ENCODE data around the gene CASKIN1. TPM values are rescaled to one million over a fixed set of nuclear protein-coding genes. Genes with fewer than 3 reads are reported as not detected.

Gene CASKIN1
- total and polyA plus RNA-seq, 2 of the 8 experiments (the other 6 are each of a cell fraction or from before 2014, with no cell fraction given), result 1.2 to 6.4 TPM

- no peak overlapping the region for H3K14ac ChIP-seq (ENCODE audit: insufficient read length)
- peaks cover 3 to 40% (median 6%) of the 10 kb centered on the region in 4 experiments; a peak in 4 of 8 replicates for H3K36me3 ChIP-seq (ENCODE audit: control insufficient read depth in 2 of 4, insufficient read depth in 4 of 4, low read length in 3 of 4)
- H3K27ac ChIP-seq (ENCODE audit: low read depth, low read length), result no peak overlapping the region
- H3K9ac ChIP-seq (replicated peaks in 1 of 4; ENCODE audit: extremely low read depth in 1 of 4, low read depth in 3 of 4, low read length in 3 of 4), result no peak overlapping the region
- H3K4ac ChIP-seq (replicated peaks; ENCODE audit: insufficient read length, low read depth, low read length), result no peak overlapping the region
- H4K8ac ChIP-seq (ENCODE audit: extremely low read depth, insufficient read depth, low read length), result no peak overlapping the region
- DNase-seq (ENCODE audit: low read depth in 1 of 2, low spot score in 2 of 2) (no peak), FAIRE-seq (no peak)
- peaks cover 0 to 19% (median 10%) of the 10 kb centered on the region in 4 experiments; a peak in 5 of 7 replicates for H3K4me1 ChIP-seq (replicated peaks in 1 of 4; ENCODE audit: control insufficient read depth in 3 of 4, insufficient read depth in 4 of 4, low read length in 3 of 4)
- no peaks in the 10 kb centered on the region for H3K79me2 ChIP-seq (ENCODE audit: control insufficient read depth in 1 of 2, insufficient read depth in 2 of 2, low read length in 2 of 2)
- H3K23me2 ChIP-seq (ENCODE audit: low read depth, low read length), result peaks cover 16% of the 10 kb centered on the region; the same call in 1 of the 2 replicates
- H3K9me3 ChIP-seq (ENCODE audit: insufficient read depth in 2 of 2, low read depth in 1 of 2, low read length in 1 of 2), result no peaks in the 10 kb centered on the region
- no peak overlapping the region for H4K91ac ChIP-seq (replicated peaks; ENCODE audit: insufficient read length, low read length)
- H3K79me1 ChIP-seq (ENCODE audit: low read depth, low read length), result no peaks in the 10 kb centered on the region
- no peak overlapping the region for H3K23ac ChIP-seq (ENCODE audit: insufficient read length)
- no peak overlapping the region for H3K18ac ChIP-seq (ENCODE audit: extremely low read depth, low read length)
- no peak overlapping the region for H4K5ac ChIP-seq (ENCODE audit: insufficient read length, low read depth, low read length)
- H4K20me1 ChIP-seq (replicated peaks in 1 of 2; ENCODE audit: control insufficient read depth in 1 of 2, insufficient read depth in 2 of 2, low read length in 2 of 2), result peaks cover 0 to 14% of the 10 kb centered on the region in 2 experiments
- no peak overlapping the region for H3K4me3 ChIP-seq (ENCODE audit: extremely low read depth in 1 of 4, insufficient read depth in 2 of 4, low read depth in 3 of 4, low read length in 4 of 4)
- H2BK5ac ChIP-seq (ENCODE audit: low read depth, low read length), result no peak overlapping the region
- H2BK120ac ChIP-seq (replicated peaks; ENCODE audit: low read depth, low read length), result no peak overlapping the region
- H2BK20ac ChIP-seq (ENCODE audit: low read length), result no peak overlapping the region
- WGBS, 2 experiments (ENCODE audit: extremely low coverage in 1 of 2, insufficient coverage in 1 of 2, insufficient read length in 1 of 2, insufficient replicate concordance in 2 of 2, low coverage in 1 of 2, low lambda C conversion rate in 2 of 2, missing lambda C conversion rate in 1 of 2), result 97% methylated on average over 27 of the region's 28 CpGs; no CpG with 5 or more reads in 1 of the 2 experiments
- H3K56ac ChIP-seq (replicated peaks; ENCODE audit: insufficient read length, low read depth, low read length), result no peak overlapping the region
- H2BK15ac ChIP-seq (ENCODE audit: low read length), result no peak overlapping the region
- H3K4me2 ChIP-seq (ENCODE audit: insufficient read depth in 1 of 2, low read depth in 2 of 2, low read length in 2 of 2), result no peak overlapping the region; a peak in 1 of 4 replicates
- ChIA-PET CTCF (ENCODE audit: partially characterized antibody) (interaction anchor here (2.7 kb wide), 1 partner anchor 10 kb away, joined by 9 read pairs; no protein-coding TSS in a partner anchor), POLR2A (ENCODE audit: partially characterized antibody) (interaction anchor here (0.8 to 8.6 kb wide), 10 partner anchors 9 to 296 kb away, joined by 3 to 181 read pairs (median 6); partner anchors contain the start of genes CEMP1, E4F1, ECI1 and MLST8)
- no peak overlapping the region for H2AK5ac ChIP-seq (ENCODE audit: low read depth, low read length)
- H2BK12ac ChIP-seq (ENCODE audit: low read depth, low read length), result no peak overlapping the region
- H2AFZ ChIP-seq (ENCODE audit: low read length), result no peak overlapping the region
- peaks cover 4 to 20% (median 16%) of the 10 kb centered on the region in 4 experiments; a peak in 6 of 7 replicates for H3K27me3 ChIP-seq (replicated peaks in 1 of 4; ENCODE audit: control insufficient read depth in 3 of 4, extremely low read depth in 1 of 4, insufficient read depth in 3 of 4, low read length in 3 of 4)
- TF ChIP-seq SIX5 (IDR thresholded peaks at IDR 0.05; ENCODE audit: low read depth, low read length) (no peak), POLR2AphosphoS5 (IDR thresholded peaks at IDR 0.05; ENCODE audit: low read depth, low read length) (no peak; the same call in 1 of the 2 replicates), POU5F1 (IDR thresholded peaks at IDR 0.05; ENCODE audit: low read depth, low read length) (no peak), GABPA (IDR thresholded peaks at IDR 0.05; ENCODE audit: borderline replicate concordance, insufficient read depth, low read length) (no peak), MAX (IDR thresholded peaks at IDR 0.05) (no peak), E2F6 (IDR thresholded peaks at IDR 0.05) (no peak), CHD1 (IDR thresholded peaks at IDR 0.05; ENCODE audit: low read depth, low read length) (no peak), CREB1 (IDR thresholded peaks at IDR 0.05) (no peak), TBP (IDR thresholded peaks at IDR 0.05; ENCODE audit: low read depth, low read length) (no peak), PHF8 (conservative IDR thresholded peaks at IDR 0.05; ENCODE audit: low read depth, low read length) (no peak), CBX8 (IDR thresholded peaks at IDR 0.05; ENCODE audit: borderline replicate concordance, low read depth, low read length) (no peak), SIRT6 (IDR thresholded peaks at IDR 0.05; ENCODE audit: low read length) (no peak), RAD21 (IDR thresholded peaks at IDR 0.05 in 1 of 2, conservative IDR thresholded peaks at IDR 0.05 in 1 of 2; ENCODE audit: low read depth in 2 of 2, low read length in 2 of 2) (no peak), POLR2A (IDR thresholded peaks at IDR 0.05; ENCODE audit: control extremely low read depth in 1 of 2, low read depth in 2 of 2, low read length in 2 of 2) (no peak)
Observed at GRCh38 chr16:2235234-2235651, 38.8 kb upstream of the CASKIN1 start.

All from H1 (cell line).